GM12864 (cell line): ENCODE data around the gene FAM83F.

Source experiments
- DNase-seq: peaks from one replicate; pipeline ENCODE4 v3.0.0-alpha.2; 2011; ENCODE audit warnings: low read depth
- H3K4me3 ChIP-seq: 2 replicates; pipeline ENCODE4 v1.5.1; 2011; ENCODE audit warnings: mild to moderate bottlenecking, low read depth, low read length, control low read depth
- TF ChIP-seq, protein P1 (sequence below): IDR thresholded peaks from 2 replicates; pipeline ENCODE4 v1.5.1; 2011; ENCODE audit warnings: low read depth, mild to moderate bottlenecking, moderate library complexity, low read length, control low read depth, inconsistent platforms; ENCODE audit errors: missing control alignments

Gene FAM83F

DNA sequence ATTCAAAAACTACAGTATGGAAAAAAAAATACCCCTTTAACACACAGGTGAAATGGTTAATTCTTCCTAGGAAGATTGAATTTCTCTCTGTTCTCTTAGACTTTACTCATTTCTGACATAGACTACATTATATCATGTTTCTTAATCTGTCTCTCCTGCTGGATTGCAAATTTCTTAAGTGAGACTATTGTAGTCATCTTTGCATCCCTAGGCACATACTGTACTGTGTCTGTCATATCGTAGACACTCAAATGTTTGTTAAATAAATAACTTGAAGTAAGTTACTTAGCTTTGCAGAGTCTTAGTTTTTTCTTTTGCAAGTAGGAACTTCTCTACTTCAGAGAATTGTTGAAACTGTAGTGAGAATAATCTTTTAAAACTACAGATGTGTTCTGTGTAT lies 58.7 kb downstream of the FAM83F start:
- TF ChIP-seq, protein P1, sequence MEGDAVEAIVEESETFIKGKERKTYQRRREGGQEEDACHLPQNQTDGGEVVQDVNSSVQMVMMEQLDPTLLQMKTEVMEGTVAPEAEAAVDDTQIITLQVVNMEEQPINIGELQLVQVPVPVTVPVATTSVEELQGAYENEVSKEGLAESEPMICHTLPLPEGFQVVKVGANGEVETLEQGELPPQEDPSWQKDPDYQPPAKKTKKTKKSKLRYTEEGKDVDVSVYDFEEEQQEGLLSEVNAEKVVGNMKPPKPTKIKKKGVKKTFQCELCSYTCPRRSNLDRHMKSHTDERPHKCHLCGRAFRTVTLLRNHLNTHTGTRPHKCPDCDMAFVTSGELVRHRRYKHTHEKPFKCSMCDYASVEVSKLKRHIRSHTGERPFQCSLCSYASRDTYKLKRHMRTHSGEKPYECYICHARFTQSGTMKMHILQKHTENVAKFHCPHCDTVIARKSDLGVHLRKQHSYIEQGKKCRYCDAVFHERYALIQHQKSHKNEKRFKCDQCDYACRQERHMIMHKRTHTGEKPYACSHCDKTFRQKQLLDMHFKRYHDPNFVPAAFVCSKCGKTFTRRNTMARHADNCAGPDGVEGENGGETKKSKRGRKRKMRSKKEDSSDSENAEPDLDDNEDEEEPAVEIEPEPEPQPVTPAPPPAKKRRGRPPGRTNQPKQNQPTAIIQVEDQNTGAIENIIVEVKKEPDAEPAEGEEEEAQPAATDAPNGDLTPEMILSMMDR, result no peak
- DNase-seq, result no peak
- no peak overlapping the region for H3K4me3 ChIP-seq

DNA sequence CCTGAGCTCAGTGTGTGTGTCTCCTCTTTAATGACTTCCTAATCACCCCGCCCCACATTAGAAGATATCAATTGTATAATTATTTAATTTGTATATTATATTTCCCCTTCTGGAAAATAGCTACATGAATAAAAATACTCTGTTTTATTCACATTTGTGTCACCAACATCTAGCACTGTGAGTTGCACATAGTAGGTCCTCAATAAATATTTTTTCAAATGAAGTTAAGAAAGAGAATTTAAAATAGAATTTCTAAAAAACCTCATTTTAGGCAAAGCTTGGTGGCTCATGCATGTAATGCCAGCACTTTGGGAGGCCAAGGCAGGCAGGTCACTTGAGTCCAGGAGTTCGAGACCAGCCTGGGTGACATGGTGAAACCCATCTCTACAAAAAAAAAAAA lies 59.7 kb downstream of the FAM83F start:
- TF ChIP-seq, protein P1, result no peak
- H3K4me3 ChIP-seq, result no peak overlapping the region
- DNase-seq, result no peak

DNA sequence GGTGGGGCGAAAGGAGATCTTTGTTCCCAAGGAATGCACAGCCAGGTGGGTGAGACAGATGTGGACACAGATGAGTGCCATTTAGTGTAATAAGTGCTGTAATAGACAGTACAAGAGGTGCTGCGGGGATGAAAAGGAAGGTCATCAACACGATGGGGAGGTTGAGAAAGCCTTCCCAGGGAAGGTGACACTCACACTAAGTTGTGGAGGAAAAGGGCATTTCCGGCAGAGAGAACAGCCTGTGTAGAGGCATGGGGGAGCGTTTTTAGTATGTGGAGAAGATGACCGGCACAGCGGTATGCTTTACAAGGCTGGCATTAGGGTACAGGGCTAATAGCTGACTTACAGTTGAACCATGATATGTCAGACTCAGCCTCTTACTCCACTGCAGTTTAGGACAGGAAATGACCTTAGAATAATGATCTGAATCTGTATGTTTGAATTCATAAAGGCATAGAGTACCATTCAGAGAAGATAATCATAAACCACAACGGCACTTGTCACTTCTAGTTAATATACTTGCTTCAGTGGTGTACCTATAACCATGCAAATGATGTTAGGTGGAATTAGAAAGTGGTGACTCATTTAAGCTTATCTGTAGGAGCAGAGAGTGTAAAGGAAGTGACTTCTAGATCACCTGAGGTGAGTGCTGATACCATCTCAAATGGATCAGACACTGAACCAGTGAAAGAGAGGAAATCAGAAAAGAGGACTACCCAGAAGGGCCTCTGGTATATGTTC lies 60.6 kb downstream of the FAM83F start:
- TF ChIP-seq, protein P1, result no peak
- peak; percentile 54 for DNase-seq
- no peak overlapping the region for H3K4me3 ChIP-seq

DNA sequence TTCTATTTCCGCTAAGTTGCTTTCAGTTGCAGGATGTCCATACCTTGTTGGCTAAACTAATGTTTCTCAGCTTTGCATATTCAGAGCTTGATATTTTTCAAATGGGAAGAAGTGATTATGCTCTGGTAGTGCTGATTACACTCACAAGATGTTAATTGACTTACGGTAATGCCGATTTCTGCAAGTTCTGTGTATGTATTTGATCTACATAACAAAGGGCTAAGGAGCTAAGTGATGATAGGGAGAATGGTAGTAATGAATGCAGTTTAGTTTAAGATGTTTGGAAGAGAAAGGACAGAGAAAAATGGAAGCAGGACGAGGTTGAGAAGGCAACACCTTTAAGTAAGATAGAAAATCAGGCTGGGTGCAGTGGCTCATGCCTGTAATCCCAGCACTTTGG lies 61.4 kb downstream of the FAM83F start:
- TF ChIP-seq, protein P1, result no peak
- no peak for DNase-seq

DNA sequence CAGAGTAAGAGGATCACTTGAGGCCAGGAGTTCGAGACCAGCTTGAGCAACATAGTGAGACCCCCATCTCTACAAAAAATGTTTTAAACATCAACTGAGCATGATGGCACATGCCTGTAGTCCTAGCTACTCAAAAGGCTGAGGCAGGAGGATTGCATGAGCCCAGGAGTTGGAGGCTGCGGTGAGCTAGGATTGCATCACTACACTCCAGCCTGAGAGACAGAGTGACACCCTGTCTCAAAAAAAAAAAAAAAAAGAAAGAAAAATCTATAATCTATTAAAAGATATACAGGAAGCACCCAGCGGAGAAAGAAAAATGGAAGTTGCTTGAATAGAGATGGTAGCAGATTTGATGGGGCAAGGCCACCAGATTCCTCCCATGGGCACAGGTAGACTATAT lies 61.8 kb downstream of the FAM83F start:
- TF ChIP-seq, protein P1, result no peak
- H3K4me3 ChIP-seq, result no peak overlapping the region
- no peak for DNase-seq

More for the DNA sequence above, 61.4 kb downstream of the FAM83F start:
- H3K4me3 ChIP-seq, result no peak overlapping the region

DNA sequence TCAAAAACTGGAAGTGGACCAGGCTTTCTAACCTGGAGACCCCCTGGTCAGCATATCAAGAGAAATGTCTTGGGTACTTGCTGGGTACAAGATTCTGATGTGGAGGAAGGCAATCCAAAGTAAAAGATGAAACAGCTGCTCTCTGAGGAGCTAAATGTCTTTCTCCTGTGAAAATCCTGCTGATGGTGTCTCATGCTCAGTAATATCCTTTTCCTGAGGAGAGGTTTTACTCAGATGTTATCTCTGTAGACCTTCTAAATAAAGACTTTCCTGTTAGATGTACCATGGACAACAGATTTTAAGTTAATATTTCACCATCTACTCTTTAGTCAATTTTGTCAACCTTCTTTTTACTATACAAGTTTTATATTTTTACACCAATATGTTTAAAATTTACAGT lies 62.9 kb downstream of the FAM83F start:
- TF ChIP-seq, protein P1, result no peak
- DNase-seq, result no peak
- no peak overlapping the region for H3K4me3 ChIP-seq

DNA sequence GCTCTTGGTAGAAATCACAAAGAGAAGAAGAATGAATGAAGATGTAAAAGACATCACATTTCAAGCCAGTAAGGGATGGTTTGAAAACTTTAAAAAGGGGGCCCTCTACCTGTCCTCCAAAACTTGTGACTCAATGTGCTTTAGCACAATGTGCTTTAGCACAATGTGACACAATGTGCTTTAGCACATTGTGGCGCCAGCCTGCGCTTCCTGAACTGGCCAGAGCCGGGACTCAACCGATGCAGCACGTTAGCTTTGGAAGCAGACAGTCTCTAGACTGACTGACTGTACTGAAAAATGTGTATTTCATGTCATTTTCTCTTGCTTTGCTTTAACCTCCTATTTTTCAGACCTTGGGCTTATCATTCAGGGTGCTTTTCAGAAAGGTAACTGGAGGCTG lies 63.5 kb downstream of the FAM83F start:
- DNase-seq, result no peak
- no peak overlapping the region for H3K4me3 ChIP-seq
- TF ChIP-seq, protein P1, result no peak
